ENCODE measurements around the gene MAP3K5. TPM values are rescaled to one million over a fixed set of nuclear protein-coding genes. Genes with fewer than 3 reads are reported as not detected.

The MAP3K5 gene
- total and polyA plus RNA-seq, 2 of the 8 experiments (the other 6 are each of a cell fraction or from before 2014, with no cell fraction given) = 0.63 to 2.6 TPM

DNA sequence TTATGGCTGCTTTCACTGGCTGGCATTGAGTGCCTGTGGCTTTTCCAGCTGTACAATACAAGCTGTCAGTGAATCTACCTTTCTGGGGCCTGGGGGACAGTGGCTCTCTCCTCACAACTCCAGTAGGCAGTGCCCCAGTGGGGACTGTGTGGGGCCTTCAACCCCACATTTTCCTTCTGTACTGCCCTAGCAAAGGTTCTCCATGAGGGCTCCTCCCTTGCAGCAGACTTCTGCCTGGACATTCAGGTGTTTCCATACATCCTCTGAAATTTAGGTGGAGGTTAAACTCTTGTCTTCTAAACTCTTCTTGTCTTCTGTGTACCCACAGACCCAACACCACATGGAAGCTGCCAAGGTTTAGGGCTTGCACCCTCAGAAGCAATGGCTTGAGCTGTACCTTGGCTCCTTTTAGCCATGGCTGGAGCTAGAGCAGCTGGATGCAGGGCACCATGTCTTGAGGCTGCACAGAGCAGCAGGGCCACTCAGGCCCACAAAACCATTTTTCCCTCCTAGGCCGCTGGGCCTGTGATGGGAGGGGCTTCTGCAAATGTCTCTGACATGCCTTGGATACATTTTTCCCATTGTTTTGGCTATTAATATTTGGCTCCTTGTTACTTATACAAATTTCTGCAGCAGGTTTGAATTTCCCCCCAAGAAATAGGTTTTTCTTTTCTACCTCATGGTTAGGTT lies 39.7 kb upstream of the MAP3K5 start:
- ChIA-PET POLR2A (ENCODE audit: partially characterized antibody) (no interaction called here), CTCF (ENCODE audit: partially characterized antibody) (interaction anchor here (0.9 kb wide), 1 partner anchor 11 kb away, joined by 3 read pairs; no protein-coding TSS in a partner anchor)
- no peak overlapping the region for H3K4ac ChIP-seq (replicated peaks; ENCODE audit: insufficient read length, low read depth, low read length)
- no peak overlapping the region for H4K5ac ChIP-seq (ENCODE audit: insufficient read length, low read depth, low read length)
- no peaks in the 10 kb centered on the region for H3K27me3 ChIP-seq (replicated peaks in 1 of 4; ENCODE audit: control insufficient read depth in 3 of 4, extremely low read depth in 1 of 4, insufficient read depth in 3 of 4, low read length in 3 of 4)
- H2BK15ac ChIP-seq (ENCODE audit: low read length) = no peak overlapping the region
- H4K20me1 ChIP-seq (replicated peaks in 1 of 2; ENCODE audit: control insufficient read depth in 1 of 2, insufficient read depth in 2 of 2, low read length in 2 of 2) = no peaks in the 10 kb centered on the region
- H3K56ac ChIP-seq (replicated peaks; ENCODE audit: insufficient read length, low read depth, low read length) = no peak overlapping the region
- WGBS, 2 experiments (ENCODE audit: extremely low coverage in 1 of 2, insufficient coverage in 1 of 2, insufficient read length in 1 of 2, insufficient replicate concordance in 2 of 2, low coverage in 1 of 2, low lambda C conversion rate in 2 of 2, missing lambda C conversion rate in 1 of 2) = 100% methylated on average over 1 of the region's 1 CpG; no CpG with 5 or more reads in 1 of the 2 experiments
- no peaks in the 10 kb centered on the region for H3K79me1 ChIP-seq (ENCODE audit: low read depth, low read length)
- no peak overlapping the region for H3K23ac ChIP-seq (ENCODE audit: insufficient read length)
- no peaks in the 10 kb centered on the region for H3K79me2 ChIP-seq (ENCODE audit: control insufficient read depth in 1 of 2, insufficient read depth in 2 of 2, low read length in 2 of 2)
- H2BK12ac ChIP-seq (ENCODE audit: low read depth, low read length) = no peak overlapping the region
- FAIRE-seq (no peak), DNase-seq (ENCODE audit: low read depth in 1 of 2, low spot score in 2 of 2) (no peak)
- no peak overlapping the region for H3K9ac ChIP-seq (replicated peaks in 1 of 4; ENCODE audit: extremely low read depth in 1 of 4, low read depth in 3 of 4, low read length in 3 of 4)
- no peaks in the 10 kb centered on the region for H3K4me1 ChIP-seq (replicated peaks in 1 of 4; ENCODE audit: control insufficient read depth in 3 of 4, insufficient read depth in 4 of 4, low read length in 3 of 4)
- no peak overlapping the region for H3K18ac ChIP-seq (ENCODE audit: extremely low read depth, low read length)
- H3K36me3 ChIP-seq (ENCODE audit: control insufficient read depth in 2 of 4, insufficient read depth in 4 of 4, low read length in 3 of 4) = peaks cover 0 to 43% (median 15%) of the 10 kb centered on the region in 4 experiments; a peak in 6 of 8 replicates
- H3K23me2 ChIP-seq (ENCODE audit: low read depth, low read length) = no peaks in the 10 kb centered on the region
- H2BK20ac ChIP-seq (ENCODE audit: low read length) = no peak overlapping the region
- H2BK5ac ChIP-seq (ENCODE audit: low read depth, low read length) = no peak overlapping the region
- H3K9me3 ChIP-seq (ENCODE audit: insufficient read depth in 2 of 2, low read depth in 1 of 2, low read length in 1 of 2) = peaks cover 8 to 19% of the 10 kb centered on the region in 2 experiments
- no peak overlapping the region for H2AFZ ChIP-seq (ENCODE audit: low read length)
- H3K4me3 ChIP-seq (ENCODE audit: extremely low read depth in 1 of 4, insufficient read depth in 2 of 4, low read depth in 3 of 4, low read length in 4 of 4) = no peak overlapping the region
- H3K27ac ChIP-seq (ENCODE audit: low read depth, low read length) = no peak overlapping the region
- no peak overlapping the region for H2AK5ac ChIP-seq (ENCODE audit: low read depth, low read length)
- no peak overlapping the region for H3K14ac ChIP-seq (ENCODE audit: insufficient read length)
- no peak overlapping the region for H3K4me2 ChIP-seq (ENCODE audit: insufficient read depth in 1 of 2, low read depth in 2 of 2, low read length in 2 of 2)
- H4K8ac ChIP-seq (ENCODE audit: extremely low read depth, insufficient read depth, low read length) = no peak overlapping the region
- H2BK120ac ChIP-seq (replicated peaks; ENCODE audit: low read depth, low read length) = no peak overlapping the region
- H4K91ac ChIP-seq (replicated peaks; ENCODE audit: insufficient read length, low read length) = no peak overlapping the region
- TF ChIP-seq GTF2F1 (IDR thresholded peaks at IDR 0.05; ENCODE audit: borderline replicate concordance, low read depth, low read length) (no peak), ASH2L (IDR thresholded peaks at IDR 0.05; ENCODE audit: low read length) (no peak), FOSL1 (IDR thresholded peaks at IDR 0.05; ENCODE audit: insufficient read depth, low read depth, low read length) (no peak), NRF1 (IDR thresholded peaks at IDR 0.05; ENCODE audit: low read depth, low read length) (no peak), BACH1 (IDR thresholded peaks at IDR 0.05; ENCODE audit: low read length) (no peak), RBBP5 (IDR thresholded peaks at IDR 0.05; ENCODE audit: borderline replicate concordance, low read depth, low read length) (no peak), JUN (IDR thresholded peaks at IDR 0.05; ENCODE audit: low read depth, low read length) (no peak), SUZ12 (IDR thresholded peaks at IDR 0.05; ENCODE audit: low read length) (no peak), POLR2AphosphoS5 (IDR thresholded peaks at IDR 0.05; ENCODE audit: low read depth, low read length) (no peak), TAF1 (IDR thresholded peaks at IDR 0.05; ENCODE audit: low read depth, low read length) (no peak), SAP30 (IDR thresholded peaks at IDR 0.05; ENCODE audit: insufficient read depth, insufficient replicate concordance, low read length) (no peak), SIX5 (IDR thresholded peaks at IDR 0.05; ENCODE audit: low read depth, low read length) (no peak), RFX5 (IDR thresholded peaks at IDR 0.05; ENCODE audit: borderline replicate concordance, low read depth, low read length) (no peak), KDM4A (IDR thresholded peaks at IDR 0.05; ENCODE audit: low read depth, low read length, severe bottlenecking) (no peak)

Data from H1 (cell line).